Choroid plexus epithelial cell (primary cell): ENCODE measurements around the gene SLC37A1.

Experiments used
- DNase-seq: peaks from one replicate; pipeline ENCODE4 v3.0.0-alpha.2; 2010; ENCODE audit warnings: low read depth
- H3K4me3 ChIP-seq: 2 replicates; pipeline ENCODE4 v1.5.1; 2011; ENCODE audit warnings: low read depth, mild to moderate bottlenecking, control low read depth, low read length, moderate library complexity
- TF ChIP-seq, protein P1 (sequence below): conservative IDR thresholded peaks from 2 replicates; pipeline ENCODE4 v1.5.1; 2011; ENCODE audit warnings: low read depth, mild to moderate bottlenecking, control low read depth, inconsistent platforms, low read length, moderate library complexity

Gene SLC37A1

DNA sequence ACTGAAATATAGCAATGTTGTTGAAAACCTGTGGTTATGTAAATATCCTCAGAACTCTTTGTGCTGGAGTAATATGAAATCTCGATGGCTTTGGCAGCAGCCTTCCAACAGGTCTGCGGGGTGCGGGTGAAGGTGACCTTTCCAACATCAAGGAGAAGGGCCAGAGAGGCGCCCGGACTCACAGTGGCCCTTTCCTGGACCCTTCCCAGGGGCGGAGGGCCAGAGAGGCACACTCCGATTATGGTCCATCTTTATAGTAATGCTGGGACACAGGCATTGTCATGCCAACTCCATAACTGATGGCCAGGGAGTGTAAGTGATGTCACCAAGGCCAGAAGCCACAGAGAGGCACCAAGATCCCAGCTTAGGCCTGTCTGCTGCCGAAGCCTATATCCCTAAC is 18.1 kb downstream of the SLC37A1 start:
- DNase-seq: no peak
- H3K4me3 ChIP-seq: no peak overlapping the region
- TF ChIP-seq, protein P1, sequence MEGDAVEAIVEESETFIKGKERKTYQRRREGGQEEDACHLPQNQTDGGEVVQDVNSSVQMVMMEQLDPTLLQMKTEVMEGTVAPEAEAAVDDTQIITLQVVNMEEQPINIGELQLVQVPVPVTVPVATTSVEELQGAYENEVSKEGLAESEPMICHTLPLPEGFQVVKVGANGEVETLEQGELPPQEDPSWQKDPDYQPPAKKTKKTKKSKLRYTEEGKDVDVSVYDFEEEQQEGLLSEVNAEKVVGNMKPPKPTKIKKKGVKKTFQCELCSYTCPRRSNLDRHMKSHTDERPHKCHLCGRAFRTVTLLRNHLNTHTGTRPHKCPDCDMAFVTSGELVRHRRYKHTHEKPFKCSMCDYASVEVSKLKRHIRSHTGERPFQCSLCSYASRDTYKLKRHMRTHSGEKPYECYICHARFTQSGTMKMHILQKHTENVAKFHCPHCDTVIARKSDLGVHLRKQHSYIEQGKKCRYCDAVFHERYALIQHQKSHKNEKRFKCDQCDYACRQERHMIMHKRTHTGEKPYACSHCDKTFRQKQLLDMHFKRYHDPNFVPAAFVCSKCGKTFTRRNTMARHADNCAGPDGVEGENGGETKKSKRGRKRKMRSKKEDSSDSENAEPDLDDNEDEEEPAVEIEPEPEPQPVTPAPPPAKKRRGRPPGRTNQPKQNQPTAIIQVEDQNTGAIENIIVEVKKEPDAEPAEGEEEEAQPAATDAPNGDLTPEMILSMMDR: no peak

- H3K4me3 ChIP-seq: no peak overlapping the region
- TF ChIP-seq, protein P1: no peak
- no peak for DNase-seq
Measured at GRCh38 chr21:42532466-42533181, 19.0 kb downstream of the SLC37A1 start.

- DNase-seq: no peak
- TF ChIP-seq, protein P1: no peak
- no peak overlapping the region for H3K4me3 ChIP-seq
Measured at GRCh38 chr21:42533306-42533962, 19.8 kb downstream of the SLC37A1 start.

DNA sequence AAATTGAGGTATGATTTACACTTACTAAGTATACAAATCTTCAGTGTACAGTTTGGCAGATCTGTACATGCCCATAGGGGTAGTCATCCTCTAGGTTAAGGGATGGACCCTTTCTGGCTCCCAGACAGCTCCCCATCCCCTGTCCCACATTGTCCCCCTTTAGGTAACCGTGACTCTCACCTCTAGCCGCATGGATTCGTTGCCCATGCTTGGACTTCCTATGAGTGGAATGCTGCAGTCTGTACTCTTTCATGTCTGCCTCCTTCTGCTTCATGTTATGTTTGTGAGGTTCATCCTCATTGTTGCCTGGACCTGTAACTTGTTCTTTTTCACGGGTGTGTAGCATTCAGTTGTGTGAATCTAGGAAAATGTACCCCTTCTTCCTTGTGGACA is 20.3 kb downstream of the SLC37A1 start:
- no peak overlapping the region for H3K4me3 ChIP-seq

GRCh38 chr21:42534421-42535378 is 21.0 kb downstream of the SLC37A1 start:
- no peak overlapping the region for H3K4me3 ChIP-seq
- no peak for DNase-seq
- TF ChIP-seq, protein P1: no peak

More for the DNA sequence above, 20.3 kb downstream of the SLC37A1 start:
- TF ChIP-seq, protein P1: no peak
- DNase-seq: no peak

GRCh38 chr21:42535602-42536171 is 22.0 kb downstream of the SLC37A1 start:
- no peak overlapping the region for H3K4me3 ChIP-seq
- no peak for DNase-seq
- TF ChIP-seq, protein P1: no peak
